Activated CD8-positive, alpha-beta T cell treated with anti-CD3 and anti-CD28 coated beads for 36 hours (primary cell): ENCODE data around the gene NFIA. TPM values are rescaled to one million over a fixed set of nuclear protein-coding genes. Genes with fewer than 3 reads are reported as not detected.

ENCODE experiments used
- ATAC-seq: fragments of 200-7000 bp; cut with Tn5 transposase; one replicate; pipeline ENCODE4 v1.10.0; 2021; ENCODE audit warnings: mild to moderate bottlenecking, moderate library complexity
- CTCF ChIA-PET: fragments of 350-600 bp; sonication (Branson Sonifier 250); formaldehyde crosslinking; loops from one replicate; lab custom pipeline; 2021; ENCODE audit warnings: antibody characterized with exemption; lab: Charles Lee
- POLR2A ChIA-PET: fragments of 350-600 bp; sonication (Branson Sonifier 250); formaldehyde crosslinking; loops from one replicate; lab custom pipeline; 2021; ENCODE audit warnings: antibody characterized with exemption; lab: Charles Lee
- DNase-seq: peaks from one replicate; pipeline ENCODE4 v3.0.0-alpha.2; 2020
- H3K27ac Mint-ChIP-seq: one replicate; pipeline ENCODE4 v1.8.0; 2021; ENCODE audit warnings: mild to moderate bottlenecking, mixed read lengths
- H3K27me3 Mint-ChIP-seq: one replicate; pipeline ENCODE4 v1.8.0; 2021; ENCODE audit warnings: mixed read lengths
- H3K36me3 Mint-ChIP-seq: one replicate; pipeline ENCODE4 v1.8.0; 2021; ENCODE audit warnings: low read depth, mixed read lengths
- H3K4me1 Mint-ChIP-seq: one replicate; pipeline ENCODE4 v1.8.0; 2021; ENCODE audit warnings: low read depth, mixed read lengths
- H3K4me3 Mint-ChIP-seq: one replicate; pipeline ENCODE4 v1.8.0; 2021; ENCODE audit warnings: mild to moderate bottlenecking, moderate library complexity, mixed read lengths
- H3K9me3 Mint-ChIP-seq: one replicate; pipeline ENCODE4 v1.8.0; 2021; ENCODE audit warnings: mixed read lengths
- intact Hi-C: fragments of 100-400 bp; cut with micrococcal nuclease; formaldehyde crosslinking; loops from one replicate; pipeline ENCODE4 v1.10.0; 2022
- total RNA-seq, 2 experiments: library from RNA; stranded (reverse); gene quantifications; one replicate each; pipeline ENCODE4 v1.2.3, GENCODE V29; 2021
- TF ChIP-seq, protein P1 (sequence below): fragments of 200-600 bp; IDR thresholded peaks from one replicate; pipeline ENCODE4 v1.8.0; 2022; ENCODE audit warnings: antibody characterized with exemption, mild to moderate bottlenecking

Gene NFIA
- total RNA-seq, 2 experiments from 2014 or later: 1.9 to 2.4 TPM

DNA sequence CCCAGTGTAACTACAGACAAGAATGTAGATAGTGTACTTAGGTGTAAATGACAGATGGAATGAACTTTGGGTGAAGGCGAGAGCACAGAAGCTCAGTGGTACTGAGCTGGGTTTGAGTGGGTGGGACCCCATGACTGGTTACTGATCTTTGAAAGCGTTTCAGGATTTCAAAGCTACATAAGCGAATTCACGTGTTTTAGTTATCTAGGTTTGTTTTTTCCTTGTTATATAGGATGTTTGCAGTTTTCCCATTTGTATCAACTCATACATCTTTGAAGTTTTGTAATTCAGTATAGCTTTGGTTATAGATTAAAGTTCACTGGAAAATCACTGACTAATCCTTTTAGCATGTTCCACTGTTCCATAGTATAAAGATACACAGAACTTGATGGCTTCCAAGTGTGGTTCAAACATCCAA lies 182.5 kb downstream of the NFIA start:
- no peak overlapping the region for H3K4me3 Mint-ChIP-seq
- H3K9me3 Mint-ChIP-seq: no peaks in the 10 kb centered on the region
- ChIA-PET CTCF (interaction anchor here (1.2 kb wide), 1 partner anchor 215 kb away, joined by 3 read pairs; no protein-coding TSS in a partner anchor), POLR2A (interaction anchor here (1.2 kb wide), 1 partner anchor 18 kb away, joined by 3 read pairs; no protein-coding TSS in a partner anchor)
- H3K36me3 Mint-ChIP-seq: no peaks in the 10 kb centered on the region
- no peaks in the 10 kb centered on the region for H3K27me3 Mint-ChIP-seq
- DNase-seq (no peak), ATAC-seq (no peak)
- intact Hi-C loops: no loop called here
- TF ChIP-seq, protein P1, sequence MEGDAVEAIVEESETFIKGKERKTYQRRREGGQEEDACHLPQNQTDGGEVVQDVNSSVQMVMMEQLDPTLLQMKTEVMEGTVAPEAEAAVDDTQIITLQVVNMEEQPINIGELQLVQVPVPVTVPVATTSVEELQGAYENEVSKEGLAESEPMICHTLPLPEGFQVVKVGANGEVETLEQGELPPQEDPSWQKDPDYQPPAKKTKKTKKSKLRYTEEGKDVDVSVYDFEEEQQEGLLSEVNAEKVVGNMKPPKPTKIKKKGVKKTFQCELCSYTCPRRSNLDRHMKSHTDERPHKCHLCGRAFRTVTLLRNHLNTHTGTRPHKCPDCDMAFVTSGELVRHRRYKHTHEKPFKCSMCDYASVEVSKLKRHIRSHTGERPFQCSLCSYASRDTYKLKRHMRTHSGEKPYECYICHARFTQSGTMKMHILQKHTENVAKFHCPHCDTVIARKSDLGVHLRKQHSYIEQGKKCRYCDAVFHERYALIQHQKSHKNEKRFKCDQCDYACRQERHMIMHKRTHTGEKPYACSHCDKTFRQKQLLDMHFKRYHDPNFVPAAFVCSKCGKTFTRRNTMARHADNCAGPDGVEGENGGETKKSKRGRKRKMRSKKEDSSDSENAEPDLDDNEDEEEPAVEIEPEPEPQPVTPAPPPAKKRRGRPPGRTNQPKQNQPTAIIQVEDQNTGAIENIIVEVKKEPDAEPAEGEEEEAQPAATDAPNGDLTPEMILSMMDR: no peak
- H3K27ac Mint-ChIP-seq: no peak overlapping the region
- peaks cover 2% of the 10 kb centered on the region for H3K4me1 Mint-ChIP-seq

DNA sequence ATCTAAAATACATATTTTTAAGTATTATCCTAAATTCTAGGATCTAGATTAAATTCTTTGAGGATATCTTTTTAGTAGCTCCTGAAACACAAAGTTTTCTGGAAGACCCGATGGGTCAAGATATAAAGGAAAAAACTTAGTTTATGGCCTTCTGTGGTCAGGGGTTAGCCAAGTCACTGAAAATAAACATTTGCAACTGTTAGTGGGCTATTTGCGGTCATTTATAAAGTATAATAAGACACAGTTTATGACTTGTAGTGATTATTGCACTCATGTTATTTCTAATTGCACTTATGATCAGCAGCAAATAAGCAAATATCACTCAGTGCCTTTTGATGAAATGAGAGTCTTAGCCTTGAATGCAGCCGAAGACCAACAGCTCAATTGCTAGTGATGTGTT lies 183.3 kb downstream of the NFIA start:
- ChIA-PET POLR2A (no interaction called here), CTCF (interaction anchor here (1.9 kb wide), 1 partner anchor 216 kb away, joined by 4 read pairs; no protein-coding TSS in a partner anchor)
- Mint-ChIP-seq H3K27me3 (no peaks in the 10 kb centered on the region), H3K4me3 (no peak overlapping the region), H3K4me1 (peaks cover 8% of the 10 kb centered on the region), H3K27ac (no peak overlapping the region), H3K36me3 (no peaks in the 10 kb centered on the region), H3K9me3 (no peaks in the 10 kb centered on the region)
- no peak for DNase-seq
- TF ChIP-seq, protein P1: no peak
- intact Hi-C loops: no loop called here
- ATAC-seq: no peak

DNA sequence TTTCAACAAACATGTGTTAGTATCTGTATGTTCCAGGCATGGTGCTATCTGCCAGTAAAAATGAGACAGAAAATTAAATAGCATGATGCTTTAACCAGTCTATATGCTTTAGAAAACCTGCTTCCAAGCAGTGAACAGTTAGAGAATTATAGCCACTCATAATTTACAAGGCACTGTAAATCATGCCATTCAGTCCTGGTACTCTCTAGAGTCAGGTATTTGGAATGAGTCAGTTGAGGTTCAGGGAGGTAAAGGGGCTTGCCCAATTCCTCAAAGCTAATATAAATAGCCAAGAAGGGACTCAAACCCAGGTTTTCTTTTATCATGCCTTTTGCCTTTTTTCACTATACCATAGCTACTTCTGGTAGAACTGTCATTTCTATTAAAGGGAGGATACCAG lies 184.4 kb downstream of the NFIA start:
- ATAC-seq (no peak), DNase-seq (no peak)
- no peak overlapping the region for H3K4me3 Mint-ChIP-seq
- TF ChIP-seq, protein P1: no peak
- no peaks in the 10 kb centered on the region for H3K27me3 Mint-ChIP-seq
- no peaks in the 10 kb centered on the region for H3K9me3 Mint-ChIP-seq
- no peaks in the 10 kb centered on the region for H3K36me3 Mint-ChIP-seq
- intact Hi-C loops: no loop called here
- H3K4me1 Mint-ChIP-seq: peaks cover 19% of the 10 kb centered on the region
- CTCF ChIA-PET: interaction anchor here (1.2 to 1.9 kb wide), 2 partner anchors 13 to 217 kb away, joined by 4 read pairs; no protein-coding TSS in a partner anchor
- POLR2A ChIA-PET: no interaction called here
- no peak overlapping the region for H3K27ac Mint-ChIP-seq

DNA sequence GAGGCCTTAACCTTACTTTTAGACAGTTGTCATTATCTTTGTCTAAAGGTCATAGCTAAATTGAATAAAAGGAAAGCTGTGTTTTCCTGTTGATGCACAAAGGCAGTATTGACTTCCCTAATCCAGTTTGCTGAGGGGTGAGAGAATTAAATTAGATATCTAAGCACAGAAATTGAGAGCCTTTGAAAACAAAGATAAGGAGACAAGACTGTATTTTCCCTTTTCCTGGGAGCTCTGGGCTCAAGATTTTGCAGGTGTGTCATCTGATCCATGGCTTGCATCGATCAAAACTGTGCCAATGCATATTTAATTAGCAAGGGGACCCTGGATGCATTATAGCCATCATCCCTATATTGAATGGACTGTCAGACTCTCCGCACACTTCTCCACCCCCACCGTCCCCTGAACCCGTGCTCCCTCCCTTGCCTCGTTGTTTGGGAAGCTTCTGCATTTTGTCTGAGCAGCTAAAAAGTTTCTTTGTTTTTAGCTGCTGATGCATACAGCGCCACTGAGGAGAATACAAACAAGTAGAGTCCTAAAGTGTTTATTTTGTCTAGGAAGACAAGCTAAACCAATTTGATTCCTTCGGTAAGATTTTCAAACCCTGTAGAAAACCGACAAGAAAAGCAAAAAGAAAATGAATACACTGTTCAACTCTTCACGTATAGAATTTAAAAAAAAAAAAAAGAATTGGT lies 186.3 kb downstream of the NFIA start:
- Mint-ChIP-seq H3K4me1 (peaks cover 20% of the 10 kb centered on the region), H3K36me3 (no peaks in the 10 kb centered on the region), H3K9me3 (no peaks in the 10 kb centered on the region), H3K27ac (no peak overlapping the region), H3K4me3 (no peak overlapping the region), H3K27me3 (no peaks in the 10 kb centered on the region)
- TF ChIP-seq, protein P1: no peak
- ATAC-seq (no peak), DNase-seq (no peak)
- CTCF ChIA-PET: interaction anchor here (0.7 to 1.5 kb wide), 3 partner anchors 10 to 320 kb away, joined by 3 to 5 read pairs (median 3); no protein-coding TSS in a partner anchor
- POLR2A ChIA-PET: interaction anchor here (0.6 kb wide), 1 partner anchor 1535 kb away, joined by 3 read pairs; no protein-coding TSS in a partner anchor
- intact Hi-C loops: no loop called here

DNA sequence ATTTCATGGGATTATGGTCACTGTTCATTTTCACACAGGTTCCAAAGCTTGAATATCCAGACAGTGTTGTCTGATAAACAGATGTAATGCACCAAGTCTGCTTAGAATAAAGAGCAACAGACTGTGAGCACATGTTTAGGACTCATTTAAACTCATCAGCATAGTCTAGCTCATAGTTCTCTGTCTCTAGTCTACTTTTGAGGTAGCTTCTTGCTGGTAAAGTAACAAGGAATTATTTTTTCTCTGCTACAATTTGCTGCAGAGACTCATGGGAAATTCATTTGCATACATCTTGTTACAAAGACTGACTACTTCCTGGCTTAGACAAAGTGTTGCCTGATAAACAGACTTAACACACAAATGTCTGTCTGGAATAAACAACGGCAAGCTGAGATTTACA lies 187.2 kb downstream of the NFIA start:
- no peak for DNase-seq
- POLR2A ChIA-PET: interaction anchor here (0.6 kb wide), 1 partner anchor 1535 kb away, joined by 3 read pairs; no protein-coding TSS in a partner anchor
- H3K4me1 Mint-ChIP-seq: peaks cover 20% of the 10 kb centered on the region

More for the DNA sequence above, 187.2 kb downstream of the NFIA start:
- TF ChIP-seq, protein P1: no peak
- intact Hi-C loops: no loop called here
- Mint-ChIP-seq H3K27me3 (no peaks in the 10 kb centered on the region), H3K4me3 (no peak overlapping the region), H3K9me3 (no peaks in the 10 kb centered on the region), H3K27ac (no peak overlapping the region), H3K36me3 (no peaks in the 10 kb centered on the region)
- CTCF ChIA-PET: interaction anchor here (0.7 to 2.3 kb wide), 3 partner anchors 49 to 309 kb away, joined by 3 to 6 read pairs (median 3); no protein-coding TSS in a partner anchor
- no peak for ATAC-seq
